Measurements from ENCODE around the gene ODAD3.
"Not testable (repeated sequence)": the region's sequence is repeated elsewhere in the genome, so short reads cannot be mapped to it uniquely, and the experiment has no call there.

The ODAD3 gene

DNA sequence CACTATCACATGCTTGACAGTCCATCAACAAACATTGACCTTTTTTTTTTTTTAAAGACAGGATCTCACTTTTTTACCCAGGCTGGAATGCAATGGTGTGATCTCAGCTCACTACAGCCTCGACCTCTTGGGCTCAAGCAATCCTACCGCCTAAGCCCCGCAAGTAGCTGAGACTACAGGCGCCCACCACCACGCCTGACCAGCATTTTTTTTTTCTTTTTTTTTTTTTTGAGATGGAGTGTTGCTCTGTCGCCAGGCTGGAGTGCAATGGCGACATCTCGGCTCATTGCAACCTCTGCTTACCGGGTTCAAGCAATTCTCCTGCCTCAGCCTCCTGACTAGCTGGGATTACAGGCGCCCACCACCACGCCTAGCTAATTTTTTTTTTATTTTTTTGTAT is 24.0 kb upstream of the ODAD3 start:
- DNase-seq, result not testable (repeated sequence)

DNA sequence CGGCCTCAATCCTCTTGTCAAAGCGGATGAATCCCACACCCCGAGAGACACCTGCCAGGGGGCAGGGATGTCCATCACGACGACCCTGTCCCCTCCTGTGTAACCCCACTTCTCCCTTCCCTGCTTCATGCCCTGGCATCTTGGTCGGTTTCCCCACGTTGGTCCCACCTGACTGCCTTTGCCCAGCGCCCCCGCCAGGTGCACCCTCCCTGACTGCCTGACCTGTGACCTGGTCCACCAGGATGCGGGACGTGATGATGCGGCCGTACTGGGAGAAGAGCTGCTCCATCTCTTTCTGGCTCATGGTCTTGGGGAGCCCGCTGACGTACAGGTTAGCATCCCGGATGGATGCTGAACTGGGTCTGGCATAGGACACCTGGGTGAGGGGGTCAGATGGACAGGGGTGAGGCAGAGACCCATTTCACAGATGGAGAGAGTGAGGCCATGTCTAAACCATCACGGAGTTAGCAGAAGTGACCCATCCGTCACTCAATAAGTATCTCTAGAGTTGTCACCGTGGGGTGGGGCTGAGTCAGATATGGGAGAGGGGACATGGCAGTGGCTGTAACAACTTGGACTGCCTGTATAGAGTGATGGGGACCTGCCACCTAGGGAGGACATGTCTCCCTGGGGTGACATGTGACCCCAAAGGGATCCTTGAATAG is 23.4 kb upstream of the ODAD3 start:
- no peak for DNase-seq

GRCh38 chr19:11457831-11458230 is 22.9 kb upstream of the ODAD3 start:
- no peak for DNase-seq

GRCh38 chr19:11457115-11457514 is 22.2 kb upstream of the ODAD3 start:
- DNase-seq, result no peak

- DNase-seq, result no peak
These were observed 21.7 kb upstream of the ODAD3 start for GRCh38 chr19:11456659-11457058.

DNA sequence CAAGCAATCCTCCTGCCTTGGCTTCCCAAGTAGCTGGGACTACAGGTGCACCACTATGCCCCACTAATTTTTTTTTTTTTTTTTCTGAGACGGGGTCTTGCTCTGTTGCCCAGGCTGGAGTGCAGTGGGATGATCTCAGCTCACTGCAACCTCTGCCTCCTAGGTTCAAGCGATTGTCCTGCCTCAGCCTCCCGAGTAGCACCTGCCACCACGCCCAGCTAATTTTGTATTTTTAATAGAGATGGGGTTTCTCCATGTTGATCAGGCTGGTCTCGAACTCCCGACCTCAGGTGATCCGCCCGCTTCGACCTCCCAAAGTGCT is 20.3 kb upstream of the ODAD3 start:
- not testable (repeated sequence) for DNase-seq

DNA sequence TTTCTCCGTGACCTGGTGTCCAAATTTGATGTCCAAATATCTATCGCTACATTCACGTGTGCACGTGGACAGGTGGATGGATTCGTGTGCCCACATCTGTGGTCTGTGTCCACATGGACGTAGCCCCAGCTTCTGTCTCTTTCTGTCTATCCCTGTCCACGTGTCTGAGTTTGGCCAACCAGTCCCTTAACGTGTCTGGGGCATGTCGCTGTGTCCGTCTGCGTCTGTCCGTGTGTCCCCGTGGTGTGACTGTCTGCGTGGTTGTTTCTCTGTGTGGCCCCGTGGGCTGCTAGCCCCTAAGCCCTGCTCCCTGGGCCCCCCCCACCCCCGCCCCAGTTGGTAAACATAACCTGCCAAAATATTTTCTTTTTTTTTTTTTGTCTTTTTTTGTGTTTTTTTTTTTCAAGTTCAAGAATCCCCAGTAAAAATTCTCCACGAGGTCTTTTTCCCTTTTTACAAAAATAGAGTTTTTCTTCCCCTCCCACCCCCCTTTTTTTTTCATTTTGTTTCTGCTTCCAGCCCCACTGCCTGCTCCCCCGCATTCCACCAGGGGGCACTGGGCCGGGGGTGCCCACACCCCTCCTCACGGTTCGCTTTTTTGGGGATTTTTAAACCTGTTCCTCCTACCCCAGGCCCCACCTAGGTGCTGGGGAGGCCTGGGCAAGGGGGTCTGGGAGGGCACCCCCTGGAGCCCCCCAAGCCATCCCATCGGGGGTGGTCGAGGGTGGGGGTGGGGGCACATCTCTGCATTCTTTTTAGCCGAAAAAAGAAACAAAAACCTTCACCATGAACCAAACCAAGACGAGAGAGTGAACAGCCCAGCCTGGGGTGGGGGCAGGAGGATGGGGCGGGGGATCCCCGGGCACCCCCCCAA is 18.8 kb upstream of the ODAD3 start:
- no peak for DNase-seq

- DNase-seq, result no peak
These were observed 17.8 kb upstream of the ODAD3 start for GRCh38 chr19:11452620-11453310.

DNA sequence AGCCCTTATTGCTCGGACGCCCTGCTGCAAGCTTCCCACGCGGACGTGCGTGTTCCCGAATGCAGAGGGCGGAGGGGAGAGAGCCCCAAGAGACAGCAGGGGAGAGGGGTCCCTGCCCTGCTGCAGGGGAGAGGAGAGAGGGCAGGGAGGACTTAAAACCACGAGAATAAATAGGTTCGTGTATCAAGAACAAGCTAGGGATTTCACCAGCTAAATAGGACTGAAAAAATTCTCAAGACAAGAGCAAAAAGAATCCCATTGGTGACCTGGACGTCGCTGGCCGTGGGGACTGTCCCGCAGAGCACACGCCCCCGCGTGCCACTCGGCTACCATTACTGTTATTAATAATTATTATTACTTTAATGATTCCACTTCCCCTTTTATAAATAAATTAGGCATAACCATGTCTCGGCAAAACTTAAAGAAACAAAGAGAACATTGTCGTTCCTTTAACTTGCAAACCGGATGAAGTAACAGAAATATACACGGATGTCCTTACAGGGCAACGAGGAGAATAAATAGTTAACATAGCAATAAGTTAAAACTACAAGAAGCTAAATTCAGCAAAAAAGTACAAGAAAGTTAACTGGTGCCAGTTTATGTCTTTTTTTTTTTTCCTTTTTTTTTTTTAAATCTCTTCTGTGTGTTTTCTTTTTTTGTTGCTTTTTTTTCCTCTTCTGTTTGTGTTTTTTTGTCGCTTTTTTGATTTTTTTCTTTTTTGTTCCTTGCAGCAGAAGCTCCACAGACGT is 17.1 kb upstream of the ODAD3 start:
- no peak for DNase-seq

DNA sequence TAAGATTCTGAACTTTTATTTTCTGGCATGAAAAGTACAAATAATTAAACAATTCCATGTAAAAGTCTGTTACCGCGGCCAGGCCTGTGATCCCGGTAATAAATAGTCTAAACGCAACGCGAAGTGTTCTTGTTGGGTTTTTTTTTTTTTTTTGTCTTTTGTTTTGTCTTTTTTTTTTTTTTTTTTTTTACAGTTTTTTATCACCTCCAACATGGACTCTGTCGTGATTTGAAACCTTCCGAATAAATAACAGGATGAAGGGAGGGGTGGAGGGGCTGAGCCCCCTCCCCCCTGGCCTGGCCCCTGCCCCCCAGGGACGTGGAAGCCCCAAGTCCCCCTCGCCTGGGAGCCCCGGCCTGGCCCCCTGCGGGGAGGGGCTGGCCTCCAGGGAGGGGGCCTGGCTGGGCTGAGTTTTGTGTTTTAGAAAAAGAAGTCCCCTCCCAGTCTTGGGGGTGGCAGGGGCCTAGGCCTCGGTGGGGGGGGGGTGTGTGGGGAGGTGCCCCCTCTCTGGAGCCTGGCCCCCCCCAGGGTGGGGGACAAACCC is 16.5 kb upstream of the ODAD3 start:
- no peak for DNase-seq

DNA sequence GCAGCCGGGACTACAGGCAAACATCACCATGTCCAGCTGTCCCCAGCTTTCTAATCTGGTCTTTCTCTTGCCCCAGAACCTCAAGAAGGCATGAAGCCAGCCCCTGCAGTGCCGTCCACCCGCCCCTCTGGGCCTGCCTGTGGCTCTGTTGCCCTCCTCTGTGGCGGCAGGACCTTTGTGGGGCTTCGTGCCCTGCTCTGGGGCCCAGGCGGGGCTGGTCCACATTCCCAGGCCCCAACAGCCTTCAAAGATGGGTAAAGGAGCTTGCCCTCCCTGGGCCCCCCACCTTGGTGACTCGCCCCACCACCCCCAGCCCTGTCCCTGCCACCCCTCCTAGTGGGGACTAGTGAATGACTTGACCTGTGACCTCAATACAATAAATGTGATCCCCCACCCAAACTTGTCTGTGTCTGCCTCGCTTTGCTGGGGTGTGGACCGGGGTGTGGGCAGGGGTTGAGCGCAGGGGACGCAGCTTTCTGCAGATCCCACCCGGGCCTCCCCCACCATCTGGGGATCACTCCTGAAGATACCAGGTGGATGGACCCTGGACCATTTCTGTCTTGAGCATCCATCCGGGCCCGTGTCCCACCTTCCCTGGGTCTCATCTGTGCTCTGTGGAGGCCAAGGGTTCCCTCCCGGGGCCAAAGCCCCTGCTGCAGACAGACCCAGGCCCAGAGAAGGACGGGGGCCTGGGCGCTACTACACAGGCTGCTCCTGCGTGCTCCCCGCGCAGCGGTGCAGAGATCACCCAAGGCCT is 15.8 kb upstream of the ODAD3 start:
- DNase-seq, result no peak

GRCh38 chr19:11448923-11449554 is 14.1 kb upstream of the ODAD3 start:
- DNase-seq, result no peak

DNA sequence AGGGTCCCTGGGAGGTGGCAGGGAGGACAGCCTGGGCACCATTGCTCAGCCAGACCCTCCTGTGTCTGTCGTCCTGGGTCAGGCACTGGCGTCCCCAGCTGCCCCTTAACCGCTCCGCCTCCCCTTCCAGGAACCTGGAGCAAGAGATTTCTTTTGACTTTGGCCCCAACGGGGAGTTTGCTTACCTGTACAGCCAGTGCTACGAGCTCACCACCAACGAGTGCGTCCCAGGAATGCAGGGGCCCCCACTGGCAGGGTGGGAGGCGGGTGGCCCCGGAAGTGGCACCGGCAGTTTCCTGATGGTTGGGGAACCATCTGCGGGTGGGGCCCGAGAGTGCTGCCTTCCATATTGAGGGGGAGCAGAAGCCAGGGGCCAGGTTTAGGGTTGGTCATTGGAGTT is 13.5 kb upstream of the ODAD3 start:
- DNase-seq, result no peak

GRCh38 chr19:11447347-11448262 is 12.7 kb upstream of the ODAD3 start:
- DNase-seq, result no peak

- DNase-seq, result no peak
These were observed 11.9 kb upstream of the ODAD3 start for GRCh38 chr19:11446652-11447301.

DNA sequence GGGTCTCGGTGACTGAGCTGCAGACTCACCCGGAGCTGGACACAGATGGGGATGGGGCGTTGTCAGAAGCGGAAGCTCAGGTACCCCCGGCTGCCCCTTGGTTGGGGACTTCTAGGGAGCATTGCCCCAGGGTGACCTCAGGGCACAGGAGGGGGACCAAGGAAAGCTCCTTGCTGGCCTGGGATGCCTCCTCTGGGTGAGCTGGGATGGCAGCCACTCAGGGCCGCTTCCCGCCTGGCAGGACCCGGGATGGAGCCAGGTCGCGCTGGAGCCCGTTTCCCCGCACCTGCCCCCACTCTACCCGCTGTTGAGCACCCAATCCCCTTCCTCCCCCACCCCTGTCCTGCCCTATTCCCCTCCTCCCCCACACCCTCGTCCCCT is 11.3 kb upstream of the ODAD3 start:
- no peak for DNase-seq

GRCh38 chr19:11445141-11445540 is 10.2 kb upstream of the ODAD3 start:
- DNase-seq, result no peak

- no peak for DNase-seq
These were observed 9.1 kb upstream of the ODAD3 start for GRCh38 chr19:11444059-11444458.

DNA sequence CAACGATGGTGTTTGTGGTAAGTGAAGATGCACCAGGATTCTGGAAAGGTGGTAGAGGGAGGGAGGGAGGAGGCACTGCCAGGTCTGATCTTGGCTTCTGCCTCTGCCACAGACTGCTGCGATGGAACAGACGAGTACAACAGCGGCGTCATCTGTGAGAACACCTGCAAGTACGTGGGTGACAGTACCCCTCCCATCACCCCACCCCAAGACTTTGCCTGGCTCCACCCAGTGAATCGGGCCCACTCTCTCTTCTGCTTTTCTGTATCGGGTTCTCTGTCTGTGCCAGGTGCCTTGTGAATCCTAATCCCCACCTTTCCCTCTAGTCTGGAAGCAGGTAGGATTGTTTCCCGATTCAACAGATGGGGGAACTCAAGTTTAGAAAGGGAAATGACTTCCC is 3.0 kb upstream of the ODAD3 start:
- no peak for DNase-seq

GRCh38 chr19:11435833-11436313 is 952 bp upstream of the ODAD3 start:
- DNase-seq, result no peak
